GM18505 (cell line): ENCODE results near the gene RRAS2.
"Not testable (repeated sequence)": the region's sequence is repeated elsewhere in the genome, so short reads cannot be mapped to it uniquely, and the experiment has no call there.

Source experiments
- ATAC-seq: cut with Tn5 transposase; IDR thresholded peaks from one replicate; pipeline ENCODE4 v1.9.1; 2021; ENCODE audit not compliant: unreplicated experiment
- POLR2A ChIP-seq: IDR thresholded peaks from 4 replicates; pipeline ENCODE4 v1.6.1; 2011; ENCODE audit warnings: borderline replicate concordance; ENCODE audit not compliant: insufficient read depth, insufficient read length; ENCODE audit errors: extremely low read depth

Gene RRAS2

DNA sequence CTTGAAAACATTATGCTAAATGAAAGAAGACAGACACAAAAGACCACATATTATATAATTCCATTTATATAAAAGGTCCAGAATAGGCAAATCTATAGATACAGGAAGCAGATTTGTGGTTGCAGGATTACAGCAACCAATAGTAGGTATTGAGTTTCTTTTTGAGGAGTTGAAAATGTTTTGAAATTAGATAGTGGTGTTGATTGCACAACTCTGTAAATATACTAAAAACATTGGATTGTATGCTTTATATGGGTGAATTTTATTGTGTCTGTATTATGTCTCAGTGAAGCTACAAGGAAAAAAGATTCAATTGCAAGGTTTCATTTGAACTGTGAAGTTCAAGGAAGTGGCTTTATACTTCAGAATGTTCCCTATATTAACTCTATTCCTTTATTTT, 3.0 kb upstream of the RRAS2 start:
- no peak for TF ChIP-seq POLR2A
- ATAC-seq = no peak

DNA sequence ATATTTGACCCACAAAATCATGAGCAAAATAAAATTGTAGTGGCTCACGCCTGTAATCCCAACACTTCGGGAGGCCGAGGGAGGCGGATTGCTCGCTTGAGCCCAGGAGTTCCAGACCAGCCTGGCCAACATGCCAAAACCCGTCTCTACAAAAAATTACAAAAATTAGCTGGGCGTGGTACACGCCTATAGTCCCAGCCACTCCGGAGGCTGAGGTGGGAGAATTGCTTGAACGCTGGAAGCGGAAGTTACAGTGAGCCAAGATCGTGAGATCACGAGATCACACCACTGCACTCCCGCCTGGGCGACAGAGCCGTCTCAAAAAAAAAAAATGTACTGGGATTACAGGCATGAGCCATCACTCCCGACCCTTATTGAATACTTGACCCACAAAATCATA, 2.0 kb upstream of the RRAS2 start:
- no peak for ATAC-seq
- TF ChIP-seq POLR2A = no peak

DNA sequence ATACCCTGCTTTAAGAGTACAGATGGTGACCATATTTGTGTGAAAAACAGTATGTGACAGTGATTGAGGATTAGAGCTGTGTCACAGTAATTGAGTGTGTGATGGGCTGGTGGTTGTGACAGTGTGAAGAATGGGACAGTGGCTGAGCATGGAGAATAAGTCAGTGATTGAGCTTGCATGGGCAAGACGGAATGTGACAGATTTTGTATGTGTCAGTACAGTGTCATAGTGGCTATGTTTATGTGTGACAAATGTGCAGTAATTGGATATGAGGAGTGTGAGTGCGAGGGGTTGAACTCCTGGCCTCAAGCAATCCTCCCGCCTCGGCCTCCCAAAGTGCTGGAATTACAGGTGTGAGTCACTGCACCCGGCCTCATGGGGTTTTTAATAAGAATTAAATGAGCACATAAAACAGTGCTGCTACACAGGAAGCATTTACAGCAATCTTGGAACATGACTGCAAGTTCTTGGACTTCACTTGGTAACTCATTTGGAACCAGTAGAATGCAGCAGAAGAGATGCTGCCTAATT, 583 bp upstream of the RRAS2 start:
- no peak for ATAC-seq

DNA sequence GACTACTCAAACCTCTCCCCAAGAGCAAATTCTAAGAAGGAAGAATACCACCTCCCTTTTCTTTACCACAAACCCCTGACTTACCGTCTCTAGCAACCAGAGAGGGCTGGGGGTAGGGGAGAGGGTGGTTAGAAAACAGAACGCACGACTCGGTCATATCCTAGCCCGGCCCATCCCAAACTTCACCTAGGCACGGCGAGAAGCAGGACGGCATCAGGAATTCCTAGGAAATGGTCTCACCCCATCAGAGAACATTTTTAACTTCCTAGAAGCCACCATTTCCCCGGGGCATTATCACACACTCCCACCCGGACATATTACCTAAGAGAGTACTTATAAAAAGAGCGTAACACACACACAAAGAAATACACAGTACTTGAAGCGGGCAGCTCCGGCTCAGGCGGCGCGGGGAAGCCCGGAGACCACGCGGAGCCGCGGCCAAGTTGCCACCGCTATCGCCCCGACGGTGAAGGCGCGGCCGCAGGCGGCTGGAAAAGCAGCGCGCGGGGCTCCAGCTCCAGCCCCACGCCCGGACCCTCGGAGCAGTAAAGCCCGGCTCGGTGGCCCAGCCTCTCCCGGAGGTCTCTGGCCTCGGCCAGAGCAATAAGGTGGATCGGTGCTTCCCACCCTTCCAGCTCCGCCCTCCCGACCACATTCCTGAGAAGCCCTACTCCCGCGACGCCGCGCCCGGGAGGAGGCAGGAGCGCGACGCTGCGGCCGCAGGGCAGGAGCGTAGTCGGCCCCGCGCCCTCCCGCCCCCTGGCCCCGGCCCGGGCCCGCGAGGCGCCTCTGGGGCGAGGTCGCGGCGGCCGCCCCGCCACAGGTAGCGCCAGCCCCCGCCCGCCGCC, 878 bp downstream of the RRAS2 start:
- TF ChIP-seq POLR2A = no peak
- peak; percentile 53 for ATAC-seq

More for the DNA sequence above, 583 bp upstream of the RRAS2 start:
- no peak for TF ChIP-seq POLR2A

DNA sequence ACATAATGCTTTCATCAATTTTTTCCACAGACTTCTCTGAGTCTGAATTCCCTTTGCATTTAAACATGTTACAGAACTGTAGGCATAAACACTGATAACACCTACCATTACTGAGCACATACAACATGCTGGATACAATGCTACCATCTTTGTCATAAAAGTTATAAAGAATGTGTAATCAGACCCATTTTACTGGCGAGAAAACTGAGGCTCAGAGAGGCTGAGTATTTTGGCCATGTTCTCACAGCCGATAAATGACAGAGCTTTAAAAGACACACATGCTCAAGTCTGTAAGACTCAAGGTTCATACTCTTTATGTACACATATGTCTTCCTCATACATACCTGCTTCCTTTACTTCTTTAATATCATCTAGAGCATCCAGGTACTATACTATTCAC, 2.6 kb downstream of the RRAS2 start:
- TF ChIP-seq POLR2A = no peak
- ATAC-seq = no peak

DNA sequence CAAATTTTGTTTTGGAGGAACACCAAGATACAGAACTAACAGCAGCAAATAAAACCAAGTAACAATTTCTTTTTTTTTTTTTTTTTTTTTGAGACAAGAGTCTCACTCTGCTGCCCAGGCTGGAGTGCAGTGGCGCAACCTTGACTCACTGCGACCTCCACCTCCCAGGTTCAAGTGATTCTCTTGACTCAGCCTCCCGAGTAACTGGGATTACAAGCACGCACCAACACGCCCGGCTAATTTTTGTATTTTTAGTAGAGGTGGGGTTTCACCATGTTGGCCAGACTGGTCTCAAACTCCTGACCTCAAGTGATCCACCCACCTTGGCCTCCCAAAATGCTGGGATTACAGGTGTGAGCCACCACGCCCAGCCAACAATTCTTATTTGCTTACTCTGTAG, 4.4 kb downstream of the RRAS2 start:
- not testable (repeated sequence) for ATAC-seq

DNA sequence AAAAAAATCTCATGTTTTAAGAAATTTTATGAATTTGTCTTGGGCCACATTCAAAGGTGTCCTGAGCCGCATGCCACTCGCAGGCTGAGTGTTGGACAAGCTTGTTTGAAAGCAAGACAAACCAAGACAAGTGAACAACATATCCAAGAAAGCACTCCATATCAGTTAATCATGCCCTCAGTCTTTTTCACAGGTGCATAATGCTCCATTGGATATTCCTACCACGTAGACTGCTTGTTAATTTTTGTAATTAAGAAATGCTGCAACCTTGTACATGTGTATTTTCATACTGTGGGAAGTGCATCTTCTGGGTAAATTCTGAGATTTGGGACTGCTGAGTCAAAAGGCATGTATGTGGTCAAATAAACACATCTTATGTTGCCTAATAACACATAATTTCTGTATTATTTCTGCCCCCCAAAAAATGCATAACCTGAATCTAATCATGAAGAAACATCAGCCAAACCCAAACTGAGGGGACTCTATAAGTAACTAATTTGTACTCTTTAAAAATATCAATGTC, 8.2 kb downstream of the RRAS2 start:
- no peak for TF ChIP-seq POLR2A
- no peak for ATAC-seq

DNA sequence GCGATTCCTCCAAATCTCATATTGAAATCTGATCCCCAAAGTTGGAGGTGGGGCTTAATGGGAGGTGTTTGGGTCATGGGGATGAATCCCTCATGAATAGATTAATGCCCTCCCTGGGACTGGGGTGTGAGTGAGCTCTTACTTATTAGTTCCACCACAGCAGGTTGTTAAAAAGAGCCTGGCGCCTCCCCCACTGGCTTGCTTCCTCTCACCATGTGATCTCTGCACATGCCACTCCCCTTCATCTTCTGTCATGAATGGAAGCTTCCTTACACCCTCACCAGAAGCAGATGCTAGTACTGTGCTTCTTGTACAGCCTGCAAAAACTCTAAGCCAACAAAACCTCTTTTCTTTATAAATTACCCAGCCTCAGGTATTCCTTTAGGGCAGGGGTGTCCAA, 8.8 kb downstream of the RRAS2 start:
- ATAC-seq = no peak
- TF ChIP-seq POLR2A = no peak

DNA sequence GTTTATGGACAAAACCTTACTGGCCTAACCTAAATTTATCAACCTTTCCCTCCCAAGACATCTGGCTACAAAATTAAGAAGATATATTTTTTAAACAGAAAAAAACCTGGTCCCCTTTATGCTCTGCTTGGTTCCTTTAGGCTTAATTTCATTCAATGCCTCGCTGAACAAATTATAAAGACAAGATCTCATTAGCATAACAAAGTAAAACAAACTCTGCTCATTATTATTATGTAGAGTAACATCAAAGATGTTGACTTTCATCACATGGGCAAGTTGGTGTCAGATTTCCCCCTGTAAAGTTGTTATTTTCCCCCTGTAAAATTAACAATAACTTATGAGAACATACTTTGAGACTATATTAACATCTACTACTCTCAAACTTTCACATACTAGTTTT, 11.0 kb downstream of the RRAS2 start:
- ATAC-seq = no peak
- no peak for TF ChIP-seq POLR2A

DNA sequence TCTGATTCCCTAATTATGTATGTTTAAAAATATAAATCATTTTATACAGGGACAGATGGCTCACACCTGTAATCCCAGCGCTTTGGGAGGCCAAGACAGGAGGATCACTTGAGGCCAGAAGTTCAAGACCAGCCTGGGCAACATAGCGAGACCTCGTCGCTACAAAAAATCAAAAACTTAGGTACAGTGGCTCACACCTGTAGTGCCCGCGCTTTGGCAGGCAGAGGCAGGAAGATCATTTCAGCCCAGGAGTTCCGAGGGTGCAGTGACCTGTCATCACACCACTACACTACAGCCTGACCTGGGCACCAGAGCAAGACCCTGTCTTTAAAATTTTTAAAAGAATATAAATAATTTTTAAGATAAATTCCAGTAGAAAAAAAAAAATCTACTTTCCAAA, 11.5 kb downstream of the RRAS2 start:
- no peak for TF ChIP-seq POLR2A
- no peak for ATAC-seq

DNA sequence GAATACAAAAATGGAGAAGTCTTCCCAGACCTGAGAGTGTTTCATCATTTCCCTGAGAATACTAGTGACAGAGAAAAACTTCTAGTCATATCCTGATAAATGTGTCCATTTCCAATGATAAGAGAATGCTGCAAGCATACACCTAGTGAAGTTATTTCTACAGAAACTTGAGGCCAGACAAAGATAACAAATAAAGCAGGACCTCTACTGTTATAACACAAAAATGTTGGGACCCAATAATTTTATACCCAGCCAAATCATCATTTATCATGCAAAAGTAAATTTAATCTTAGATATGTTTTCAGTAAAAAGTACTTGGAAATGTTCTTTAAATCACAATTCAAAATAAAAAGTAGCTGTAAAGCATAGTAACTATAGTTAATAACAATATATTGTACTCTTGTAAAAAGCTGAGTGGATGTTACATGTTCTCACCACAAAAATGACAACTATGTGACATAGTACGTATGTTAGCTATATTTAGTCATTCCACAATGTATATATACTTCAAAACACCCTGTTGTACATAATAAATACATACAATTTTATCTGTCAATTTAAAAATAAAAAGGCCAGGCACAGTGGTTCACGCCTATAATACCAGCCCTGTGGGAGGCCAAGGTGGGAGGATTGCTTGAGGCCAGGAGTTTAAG, 12.6 kb downstream of the RRAS2 start:
- no peak for TF ChIP-seq POLR2A
- no peak for ATAC-seq

DNA sequence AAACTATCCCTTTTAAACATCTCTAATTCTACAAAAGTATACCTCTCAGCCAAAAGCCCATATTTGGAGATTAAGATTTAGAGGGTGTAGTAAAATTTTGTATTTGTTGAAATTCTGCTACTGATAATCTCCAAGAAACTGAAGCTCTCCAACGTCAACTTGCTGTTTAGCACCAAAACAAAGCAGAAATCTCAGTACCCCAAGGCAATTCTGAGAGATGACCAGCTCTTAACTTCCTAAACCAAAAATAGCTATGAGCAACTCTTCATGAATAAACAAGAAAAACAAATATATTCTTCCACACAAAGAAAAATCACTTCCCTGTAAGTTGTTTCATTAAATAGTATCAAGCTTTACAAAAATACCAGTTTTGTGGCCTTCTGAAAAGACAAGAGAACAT, 13.3 kb downstream of the RRAS2 start:
- no peak for TF ChIP-seq POLR2A
- ATAC-seq = no peak

DNA sequence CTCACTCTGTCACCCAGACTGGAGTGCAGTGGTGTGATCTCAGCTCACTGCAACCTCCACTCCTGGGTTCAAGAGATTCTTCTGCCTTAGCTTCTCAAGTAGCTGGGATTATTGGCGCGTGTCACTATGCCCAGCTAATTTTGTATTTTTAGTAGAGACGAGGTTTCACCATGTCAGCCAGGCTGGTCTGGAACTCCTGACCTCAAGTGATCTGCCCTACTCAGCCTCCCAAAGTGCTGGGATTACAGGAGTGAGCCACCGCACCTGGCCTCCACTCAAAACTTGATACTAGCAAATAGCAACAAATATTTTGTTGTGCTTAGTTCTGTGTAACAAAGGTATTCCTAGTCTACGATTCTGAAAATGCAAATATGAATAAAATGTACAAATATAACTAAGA, 14.0 kb downstream of the RRAS2 start:
- not testable (repeated sequence) for ATAC-seq

DNA sequence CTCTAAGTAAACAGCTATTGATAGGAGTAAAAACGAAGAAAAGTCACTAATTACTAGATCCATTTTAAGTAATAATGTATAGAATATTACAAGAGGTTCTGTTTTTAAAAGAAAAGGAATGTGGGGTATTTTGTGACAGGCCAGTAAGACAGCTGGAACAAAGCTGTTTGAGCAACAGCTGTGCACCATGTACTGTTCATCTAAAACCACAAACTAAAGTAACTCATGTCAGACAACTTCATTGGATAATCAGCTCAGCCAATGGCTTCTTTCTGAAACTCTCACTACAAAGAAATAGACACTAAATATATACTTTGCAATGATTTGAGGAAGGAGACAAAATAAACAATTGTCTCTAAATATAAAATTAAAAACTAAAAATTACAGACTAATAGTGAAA, 16.1 kb downstream of the RRAS2 start:
- TF ChIP-seq POLR2A = no peak
- ATAC-seq = no peak
